Trophoblast cell (in vitro differentiated cells and primary cell): ENCODE data around the gene RPS16.
A peak's percentile ranks its signal among the peaks of the same experiment; 100 is the strongest.

Experiments
- DNase-seq, 2 donors: peaks; one replicate each; pipeline ENCODE4 v3.0.0-alpha.2; 2016
- H2AFZ ChIP-seq: 2 replicates; pipeline ENCODE4 v1.6.1; 2013; ENCODE audit warnings: low read length, moderate library complexity, mild to moderate bottlenecking; ENCODE audit not compliant: insufficient read depth, poor library complexity
- H2AK5ac ChIP-seq: 2 replicates; pipeline ENCODE4 v1.6.1; 2013; ENCODE audit warnings: mild to moderate bottlenecking, low read length
- H2BK120ac ChIP-seq: 2 replicates; pipeline ENCODE4 v1.6.1; 2013; ENCODE audit warnings: low read length, mild to moderate bottlenecking, moderate library complexity; ENCODE audit not compliant: insufficient read depth, poor library complexity
- H2BK12ac ChIP-seq: 2 replicates; pipeline ENCODE4 v1.6.1; 2013; ENCODE audit warnings: mild to moderate bottlenecking, low read length, moderate library complexity
- H2BK5ac ChIP-seq: 2 replicates; pipeline ENCODE4 v1.6.1; 2013; ENCODE audit warnings: low read length, low read depth, moderate library complexity, mild to moderate bottlenecking; ENCODE audit not compliant: poor library complexity
- H3K14ac ChIP-seq: 2 replicates; pipeline ENCODE4 v1.6.1; 2013; ENCODE audit warnings: mild to moderate bottlenecking, low read length
- H3K18ac ChIP-seq: 2 replicates; pipeline ENCODE4 v1.6.1; 2013; ENCODE audit warnings: mild to moderate bottlenecking, low read length
- H3K23ac ChIP-seq: 2 replicates; pipeline ENCODE4 v1.6.1; 2013; ENCODE audit warnings: low read length
- H3K27ac ChIP-seq: 2 replicates; pipeline ENCODE4 v1.5.1; 2013; ENCODE audit warnings: low read depth, mild to moderate bottlenecking, inconsistent platforms, low read length, moderate library complexity
- H3K27me3 ChIP-seq: 2 replicates; pipeline ENCODE4 v1.6.1; 2013; ENCODE audit warnings: inconsistent platforms, mild to moderate bottlenecking, low read length, moderate library complexity; ENCODE audit not compliant: insufficient read depth
- H3K36me3 ChIP-seq, 2 experiments: 1 replicate in 1 of 2; 2 replicates in 1 of 2; pipeline ENCODE4 v1.6.1; 2013; ENCODE audit warnings: low read length in 2 of 2, mild to moderate bottlenecking in 2 of 2, moderate library complexity in 1 of 2; ENCODE audit not compliant: insufficient read depth in 2 of 2, control insufficient read depth in 1 of 2
- H3K4ac ChIP-seq: 2 replicates; pipeline ENCODE4 v1.6.1; 2013; ENCODE audit warnings: low read depth, mild to moderate bottlenecking, low read length, moderate library complexity
- H3K4me1 ChIP-seq, 2 experiments: 1 replicate in 1 of 2; 2 replicates in 1 of 2; pipeline ENCODE4 v1.6.1; 2013; ENCODE audit warnings: low read length in 2 of 2, mild to moderate bottlenecking in 2 of 2, moderate library complexity in 1 of 2; ENCODE audit not compliant: insufficient read depth in 2 of 2, control insufficient read depth in 1 of 2
- H3K4me2 ChIP-seq: 2 replicates; pipeline ENCODE4 v1.6.1; 2013; ENCODE audit warnings: inconsistent platforms, mild to moderate bottlenecking, low read length, moderate library complexity
- H3K4me3 ChIP-seq: 2 replicates; pipeline ENCODE4 v1.5.1; 2013; ENCODE audit warnings: mild to moderate bottlenecking, low read depth, low read length, inconsistent platforms
- H3K79me1 ChIP-seq: one replicate; pipeline ENCODE4 v1.6.1; 2013; ENCODE audit warnings: low read length
- H3K79me2 ChIP-seq: 2 replicates; pipeline ENCODE4 v1.6.1; 2013; ENCODE audit warnings: low read length, mild to moderate bottlenecking; ENCODE audit not compliant: control insufficient read depth, insufficient read depth, poor library complexity
- H3K9ac ChIP-seq: 2 replicates; pipeline ENCODE4 v1.6.1; 2013; ENCODE audit warnings: mild to moderate bottlenecking, low read length
- H3K9me3 ChIP-seq: 2 replicates; pipeline ENCODE4 v1.6.1; 2013; ENCODE audit warnings: low read depth, mild to moderate bottlenecking, control low read depth, inconsistent platforms, low read length; ENCODE audit not compliant: insufficient read depth
- H4K12ac ChIP-seq: 2 replicates; pipeline ENCODE4 v1.6.1; 2013; ENCODE audit warnings: low read depth, mild to moderate bottlenecking, low read length, moderate library complexity
- H4K8ac ChIP-seq: 2 replicates; pipeline ENCODE4 v1.6.1; 2013; ENCODE audit warnings: low read depth, mild to moderate bottlenecking, low read length, moderate library complexity
- H4K91ac ChIP-seq: one replicate; pipeline ENCODE4 v1.6.1; 2013; ENCODE audit warnings: low read depth, mild to moderate bottlenecking, low read length, moderate library complexity
- WGBS: extraction: QIAGEN DNeasy Blood & Tissue Kit; methylation state at CpG from one replicate; pipeline ENCODE4 v1.1.7; 2013; ENCODE audit warnings: missing lambda C conversion rate; ENCODE audit not compliant: insufficient read length, insufficient coverage; ENCODE audit errors: extremely low coverage; 5-methylcytosine and 5-hydroxymethylcytosine counted together

The RPS16 gene

GRCh38 chr19:39416152-39417120, 19.3 kb downstream of the RPS16 start:
- Histone ChIP-seq H3K27me3 (no peaks in the 10 kb centered on the region), H3K9me3 (no peaks in the 10 kb centered on the region), H2BK5ac (no peak overlapping the region), H3K4me2 (no peak overlapping the region), H2AFZ (no peak overlapping the region), H3K9ac (no peak overlapping the region), H3K79me1 (peaks cover 15% of the 10 kb centered on the region), H2BK12ac (no peak overlapping the region), H3K4ac (no peak overlapping the region), H3K79me2 (peaks cover 18% of the 10 kb centered on the region), H3K4me3 (no peak overlapping the region), H2AK5ac (no peak overlapping the region), H3K4me1 (peaks cover 10 to 11% of the 10 kb centered on the region in 2 experiments), H4K91ac (no peak overlapping the region), H3K14ac (no peak overlapping the region), H2BK120ac (no peak overlapping the region), H4K8ac (no peak overlapping the region), H3K18ac (no peak overlapping the region), H3K23ac (no peak overlapping the region), H4K12ac (no peak overlapping the region), H3K36me3 (peaks cover 57 to 61% of the 10 kb centered on the region in 2 experiments), H3K27ac (no peak overlapping the region)
- WGBS: no CpG with 5 or more reads among the region's 27 CpGs
- DNase-seq: no peak

- no CpG with 5 or more reads among the region's 35 CpGs for WGBS
- H2BK5ac ChIP-seq: no peak overlapping the region
- H2BK120ac ChIP-seq: no peak overlapping the region
- peaks cover 18 to 20% of the 10 kb centered on the region in 2 experiments for H3K4me1 ChIP-seq
- H4K91ac ChIP-seq: no peak overlapping the region
- H2AK5ac ChIP-seq: no peak overlapping the region
- no peak overlapping the region for H3K9ac ChIP-seq
- H3K79me1 ChIP-seq: peaks cover 19% of the 10 kb centered on the region
- peak overlapping the region; percentile 19 for H3K18ac ChIP-seq
- H3K23ac ChIP-seq: no peak overlapping the region
- no peak overlapping the region for H3K27ac ChIP-seq
- no peaks in the 10 kb centered on the region for H3K9me3 ChIP-seq
- H3K4ac ChIP-seq: peak overlapping the region; percentile 53
- DNase-seq: no peak
- peak overlapping the region; percentile 20 for H3K14ac ChIP-seq
- peak overlapping the region; percentile 73 for H3K4me2 ChIP-seq
- H3K36me3 ChIP-seq: peaks cover 46 to 50% of the 10 kb centered on the region in 2 experiments
- peak overlapping the region; percentile 40 for H3K4me3 ChIP-seq
- H2BK12ac ChIP-seq: no peak overlapping the region
- no peak overlapping the region for H2AFZ ChIP-seq
- no peaks in the 10 kb centered on the region for H3K27me3 ChIP-seq
- no peak overlapping the region for H4K8ac ChIP-seq
- H3K79me2 ChIP-seq: peaks cover 20% of the 10 kb centered on the region
- H4K12ac ChIP-seq: no peak overlapping the region
Measured at GRCh38 chr19:39415111-39416046, 20.4 kb downstream of the RPS16 start.

- Histone ChIP-seq H4K91ac (peak overlapping the region; percentile 99), H3K27ac (peak overlapping the region; percentile 86), H2BK120ac (peak overlapping the region; percentile 50), H3K79me1 (peaks cover 28% of the 10 kb centered on the region), H2BK5ac (peak overlapping the region; percentile 74), H3K18ac (peak overlapping the region; percentile 37), H3K9ac (peak overlapping the region; percentile 68), H2AK5ac (no peak overlapping the region), H3K4me2 (peak overlapping the region; percentile 73), H2BK12ac (no peak overlapping the region), H3K9me3 (no peaks in the 10 kb centered on the region), H3K4me1 (peaks cover 18 to 23% of the 10 kb centered on the region in 2 experiments), H4K8ac (peak overlapping the region; percentile 57), H3K79me2 (peaks cover 27% of the 10 kb centered on the region), H3K4ac (peak overlapping the region; percentile 23), H3K14ac (peak overlapping the region; percentile 49), H3K23ac (no peak overlapping the region), H4K12ac (peak overlapping the region; percentile 30), H3K36me3 (peaks cover 38 to 39% of the 10 kb centered on the region in 2 experiments), H3K27me3 (no peaks in the 10 kb centered on the region), H2AFZ (no peak overlapping the region), H3K4me3 (peak overlapping the region; percentile 80)
- DNase-seq: no peak
- WGBS: no CpG with 5 or more reads among the region's 18 CpGs
Measured at GRCh38 chr19:39413911-39414608, 21.7 kb downstream of the RPS16 start.
